HCT116 (cell line): ENCODE results near the gene COL8A2. TPM values are rescaled to one million over a fixed set of nuclear protein-coding genes. Genes with fewer than 3 reads are reported as not detected.

Source experiments
- ATAC-seq: fragments of 200-7000 bp; cut with Tn5 transposase; 2 replicates; pipeline ENCODE4 v1.9.1; 2020; ENCODE audit warnings: mild to moderate bottlenecking, moderate library complexity
- BruUV-seq: library from RNA; stranded (reverse); fragments of 400-500 nt; replicated peaks from 2 replicates; lab custom pipeline; 2021; lab: Mats Ljungman, UMichigan
- CTCF ChIA-PET: fragments of 300-600 bp; sonication (Branson Sonifier 250); formaldehyde crosslinking; loops from one replicate; lab custom pipeline; 2021; ENCODE audit warnings: antibody characterized with exemption; lab: Charles Lee
- POLR2A ChIA-PET: fragments of 300-600, 350-600 bp; sonication (Branson Sonifier 250); formaldehyde crosslinking; loops from one replicate; lab custom pipeline; 2021; ENCODE audit warnings: antibody characterized with exemption; lab: Charles Lee
- RAD21 ChIA-PET, 2 experiments: fragments of 300-600 bp; sonication (Branson Sonifier 250); formaldehyde crosslinking; loops; one replicate each; lab custom pipeline; 2023; ENCODE audit warnings: low total read pairs in 2 of 2; ENCODE audit not compliant: uncharacterized antibody in 2 of 2, unreplicated experiment in 2 of 2, low non-redundant PET in 1 of 2; lab: Charles Lee
- DNase-seq: peaks from one replicate; pipeline ENCODE4 v3.0.0-alpha.2; 2010; ENCODE audit warnings: low read depth, low spot score
- H2AFZ ChIP-seq: fragments of 200-600 bp; shearing (Covaris generic), sonication (generic); 2 replicates; pipeline ENCODE4 v1.6.1; 2017; ENCODE audit warnings: low read depth, mixed run types, mixed read lengths, antibody characterized with exemption, low read length; ENCODE audit not compliant: poor library complexity, severe bottlenecking
- H3K27ac ChIP-seq: 2 replicates; pipeline ENCODE4 v1.5.1; 2012; ENCODE audit warnings: low read depth, low read length
- H3K27me3 ChIP-seq: fragments of 200-600 bp; sonication (generic); 2 replicates; pipeline ENCODE4 v1.6.1; 2016; ENCODE audit warnings: mixed run types, low read length, mixed read lengths; ENCODE audit not compliant: insufficient read depth
- H3K36me3 ChIP-seq, 2 experiments: fragments of 200-500 bp in 1 of 2; fragments of 200-600 bp in 1 of 2; sonication (Bioruptor generic) in 1 of 2; sonication (generic) in 1 of 2; 2 replicates each; pipeline versions ENCODE4 v1.5.1 to v1.6.1; 2014 to 2016; ENCODE audit warnings: low read length in 2 of 2, inconsistent platforms in 1 of 2, mixed read lengths in 1 of 2, mixed run types in 1 of 2; ENCODE audit not compliant: insufficient read depth in 2 of 2, control insufficient read depth in 1 of 2
- H3K4me1 ChIP-seq, 2 experiments: fragments of 200-600 bp in 1 of 2; sonication (generic) in 1 of 2; 2 replicates each; pipeline versions ENCODE4 v1.5.1 to v1.6.1; 2012 to 2017; ENCODE audit warnings: low read length in 2 of 2, inconsistent platforms in 1 of 2, mild to moderate bottlenecking in 1 of 2, mixed read lengths in 1 of 2, mixed run types in 1 of 2, moderate library complexity in 1 of 2; ENCODE audit not compliant: insufficient read depth in 2 of 2, control insufficient read depth in 1 of 2
- H3K4me2 ChIP-seq: fragments of 200-600 bp; sonication (generic); 2 replicates; pipeline ENCODE4 v1.6.1; 2017; ENCODE audit warnings: mixed run types, low read length, mixed read lengths
- H3K4me3 ChIP-seq, 2 experiments: fragments of 200-600 bp in 1 of 2; sonication (generic) in 1 of 2; replicated peaks in 1 of 2; 2 replicates each; pipeline ENCODE4 v1.5.1; 2011 to 2016; ENCODE audit warnings: low read length in 2 of 2, control low read depth in 1 of 2, low read depth in 1 of 2, mild to moderate bottlenecking in 1 of 2, mixed read lengths in 1 of 2, mixed run types in 1 of 2
- H3K79me2 ChIP-seq: fragments of 200-600 bp; sonication (generic); 2 replicates; pipeline ENCODE4 v1.6.1; 2017; ENCODE audit warnings: mild to moderate bottlenecking, mixed run types, low read length, moderate library complexity, mixed read lengths; ENCODE audit not compliant: insufficient read depth
- H3K9ac ChIP-seq: fragments of 200-600 bp; sonication (generic); 2 replicates; pipeline ENCODE4 v1.6.1; 2016; ENCODE audit warnings: low read length, mixed read lengths
- H3K9me2 ChIP-seq: fragments of 200-600 bp; sonication (generic), shearing (Covaris generic); 2 replicates; pipeline ENCODE4 v1.6.1; 2017; ENCODE audit warnings: mixed run types, mild to moderate bottlenecking, moderate library complexity; ENCODE audit not compliant: insufficient read depth
- H3K9me3 ChIP-seq, 2 experiments: fragments of 200-500 bp in 1 of 2; fragments of 200-600 bp in 1 of 2; sonication (Bioruptor generic) in 1 of 2; sonication (generic) in 1 of 2; 2 replicates each; pipeline ENCODE4 v1.6.1; 2014 to 2017; ENCODE audit warnings: low read length in 2 of 2, mixed read lengths in 2 of 2, inconsistent platforms in 1 of 2, low read depth in 1 of 2, mild to moderate bottlenecking in 1 of 2, mixed run types in 1 of 2, moderate library complexity in 1 of 2; ENCODE audit not compliant: control insufficient read depth in 1 of 2, insufficient read depth in 1 of 2
- H4K20me1 ChIP-seq: fragments of 200-600 bp; sonication (generic), shearing (Covaris generic); 2 replicates; pipeline ENCODE4 v1.6.1; 2017; ENCODE audit warnings: mixed run types, mild to moderate bottlenecking, moderate library complexity; ENCODE audit not compliant: insufficient read depth
- ELF1 ChIP-seq: IDR thresholded peaks from 2 replicates; pipeline ENCODE4 v1.6.1; 2012; ENCODE audit warnings: low read depth, borderline replicate concordance
- EZH2 ChIP-seq: fragments of 200-600 bp; sonication (generic); IDR thresholded peaks from 2 replicates; pipeline ENCODE4 v1.6.1; 2017; ENCODE audit warnings: antibody characterized with exemption, mixed run types
- MAX ChIP-seq: IDR thresholded peaks from 2 replicates; pipeline ENCODE4 v1.6.1; 2012
- POLR2A ChIP-seq: IDR thresholded peaks from 2 replicates; pipeline ENCODE4 v1.7.0; 2011; ENCODE audit warnings: borderline replicate concordance; ENCODE audit not compliant: insufficient read depth, insufficient read length; ENCODE audit errors: extremely low read depth
- POLR2AphosphoS5 ChIP-seq: IDR thresholded peaks from 2 replicates; pipeline ENCODE4 v1.6.1; 2011; ENCODE audit warnings: mild to moderate bottlenecking, low read depth, low read length, moderate library complexity
- RAD21 ChIP-seq: IDR thresholded peaks from 2 replicates; pipeline ENCODE4 v1.6.1; 2012; ENCODE audit warnings: low read depth, mild to moderate bottlenecking
- REST ChIP-seq: IDR thresholded peaks from 2 replicates; pipeline ENCODE4 v1.6.1; 2012; ENCODE audit warnings: low read depth
- TCF7L2 ChIP-seq: IDR thresholded peaks from 2 replicates; pipeline ENCODE4 v1.7.0; 2011; ENCODE audit warnings: borderline replicate concordance, inconsistent platforms; ENCODE audit not compliant: insufficient read depth, insufficient read length; ENCODE audit errors: extremely low read depth
- ZNF274 ChIP-seq: fragments of 200-500 bp; sonication (Bioruptor generic); IDR thresholded peaks from 2 replicates; pipeline ENCODE4 v1.6.1; 2014; ENCODE audit warnings: mild to moderate bottlenecking, low read depth, low read length, inconsistent platforms
- intact Hi-C: fragments of 100-400 bp; cut with micrococcal nuclease; formaldehyde crosslinking; loops from 2 replicates; pipeline ENCODE4 v1.10.0; 2022
- total RNA-seq: library from RNA; stranded (reverse); gene quantifications from one replicate; pipeline ENCODE4 v1.2.1, GENCODE V29; 2021; ENCODE audit not compliant: unreplicated experiment

Gene COL8A2
- total RNA-seq, 1 experiment from 2014 or later, result 0.05 TPM

DNA sequence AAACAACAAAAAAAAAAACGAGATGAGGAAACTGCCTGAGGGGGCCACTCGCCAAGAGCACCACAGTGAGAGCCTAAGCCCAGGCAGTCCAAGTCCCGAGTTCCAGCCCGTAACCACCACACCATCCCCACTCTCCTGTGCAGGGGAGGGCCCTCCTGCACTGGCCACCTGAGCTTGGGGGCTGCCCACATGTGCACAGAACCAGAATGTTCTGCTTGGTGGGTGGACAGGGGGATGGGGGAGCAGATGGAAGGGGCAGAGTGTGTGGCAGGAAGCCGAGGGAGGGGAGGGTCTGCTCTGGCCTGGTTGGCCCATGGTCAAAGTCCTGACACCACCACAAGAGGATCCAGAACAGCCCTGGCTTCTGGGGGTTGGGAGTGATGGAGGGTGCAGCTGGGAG, 18.8 kb downstream of the COL8A2 start:
- Histone ChIP-seq H4K20me1 (no peaks in the 10 kb centered on the region), H3K36me3 (no peaks in the 10 kb centered on the region), H3K9me2 (no peaks in the 10 kb centered on the region), H3K9me3 (no peaks in the 10 kb centered on the region), H2AFZ (no peak overlapping the region), H3K27me3 (no peaks in the 10 kb centered on the region), H3K9ac (no peak overlapping the region)
- RAD21 ChIA-PET, result no interaction called here
- ATAC-seq (no peak), DNase-seq (no peak)
- no TSS peak for BruUV-seq
- intact Hi-C loops, result loop anchor here (10.0 kb wide), 1 partner anchor 449 kb away; no protein-coding TSS in a partner anchor
- CTCF ChIA-PET, result interaction anchor here (0.8 to 1.1 kb wide), 2 partner anchors 29 to 179 kb away, joined by 3 to 4 read pairs; no protein-coding TSS in a partner anchor
- TF ChIP-seq TCF7L2 (no peak), MAX (no peak), POLR2A (no peak), ELF1 (no peak), ZNF274 (no peak)
- TF ChIP-seq, all 23 proteins: peak for 0
- Histone ChIP-seq H3K79me2 (no peaks in the 10 kb centered on the region), H3K4me3 (no peak overlapping the region), H3K27ac (no peak overlapping the region), H3K4me1 (peaks cover 2 to 9% of the 10 kb centered on the region in 2 experiments; a peak in 3 of 4 replicates), H3K4me2 (no peak overlapping the region)
- POLR2A ChIA-PET, result no interaction called here

- ATAC-seq, result no peak
- no TSS peak for BruUV-seq
- H3K9me3 ChIP-seq, result no peaks in the 10 kb centered on the region
Observed at GRCh38 chr1:36101546-36101945, 23.5 kb downstream of the COL8A2 start.

More at GRCh38 chr1:36101546-36101945, 23.5 kb downstream of the COL8A2 start:
- DNase-seq, result no peak
- H3K9me2 ChIP-seq, result no peaks in the 10 kb centered on the region
- no peaks in the 10 kb centered on the region for H3K27me3 ChIP-seq
- no peak overlapping the region for H3K4me3 ChIP-seq
- TF ChIP-seq RAD21 (no peak), POLR2A (no peak), POLR2AphosphoS5 (no peak), REST (no peak), EZH2 (no peak)
- H3K9ac ChIP-seq, result no peak overlapping the region
- no peak overlapping the region for H3K27ac ChIP-seq
- intact Hi-C loops, result loop anchor here (5.0 to 10.0 kb wide), 2 partner anchors 321 to 453 kb away; no protein-coding TSS in a partner anchor
- H4K20me1 ChIP-seq, result no peaks in the 10 kb centered on the region
- ChIA-PET POLR2A (no interaction called here), CTCF (interaction anchor here (0.5 to 2.5 kb wide), 3 partner anchors 33 to 184 kb away, joined by 4 to 17 read pairs (median 4); no protein-coding TSS in a partner anchor), RAD21 (interaction anchor here in 1 of 2 experiments (2.7 kb wide), 1 partner anchor 33 kb away, joined by 16 read pairs; no protein-coding TSS in a partner anchor)
- no peak overlapping the region for H3K4me2 ChIP-seq
- H3K79me2 ChIP-seq, result no peaks in the 10 kb centered on the region
- no peaks in the 10 kb centered on the region for H3K36me3 ChIP-seq
- H3K4me1 ChIP-seq, result peaks cover 0 to 22% of the 10 kb centered on the region in 2 experiments; a peak in 2 of 4 replicates
- H2AFZ ChIP-seq, result no peak overlapping the region
